Measurements from ENCODE around the gene E2F6.

E2F6 gene

GRCh38 chr2:11416931-11417330, 49.0 kb downstream of the E2F6 start:
- no peak overlapping the region for H3K4me3 ChIP-seq (ENCODE audit: low read depth, low read length)
- TF ChIP-seq CTCF (IDR thresholded peaks at IDR 0.05; ENCODE audit: borderline replicate concordance, insufficient read depth, low read depth, low read length), result no peak

GRCh38 chr2:11416186-11416585, 49.8 kb downstream of the E2F6 start:
- TF ChIP-seq CTCF (IDR thresholded peaks at IDR 0.05; ENCODE audit: borderline replicate concordance, insufficient read depth, low read depth, low read length), result no peak
- H3K4me3 ChIP-seq (ENCODE audit: low read depth, low read length), result no peak overlapping the region

GRCh38 chr2:11414372-11415124, 51.4 kb downstream of the E2F6 start:
- no peak for TF ChIP-seq CTCF (IDR thresholded peaks at IDR 0.05; ENCODE audit: borderline replicate concordance, insufficient read depth, low read depth, low read length)
- no peak overlapping the region for H3K4me3 ChIP-seq (ENCODE audit: low read depth, low read length)

GRCh38 chr2:11412449-11412810, 53.5 kb downstream of the E2F6 start:
- TF ChIP-seq CTCF (IDR thresholded peaks at IDR 0.05; ENCODE audit: borderline replicate concordance, insufficient read depth, low read depth, low read length), result no peak
- H3K4me3 ChIP-seq (ENCODE audit: low read depth, low read length), result no peak overlapping the region

GRCh38 chr2:11411768-11412448, 54.1 kb downstream of the E2F6 start:
- H3K4me3 ChIP-seq (ENCODE audit: low read depth, low read length), result no peak overlapping the region
- peak; percentile 61; the same call in 1 of the 2 replicates for TF ChIP-seq CTCF (IDR thresholded peaks at IDR 0.05; ENCODE audit: borderline replicate concordance, insufficient read depth, low read depth, low read length)

- no peak overlapping the region for H3K4me3 ChIP-seq (ENCODE audit: low read depth, low read length)
- TF ChIP-seq CTCF (IDR thresholded peaks at IDR 0.05; ENCODE audit: borderline replicate concordance, insufficient read depth, low read depth, low read length), result no peak
Measured at GRCh38 chr2:11411244-11411643, 54.7 kb downstream of the E2F6 start.

- H3K4me3 ChIP-seq (ENCODE audit: low read depth, low read length), result no peak overlapping the region
- TF ChIP-seq CTCF (IDR thresholded peaks at IDR 0.05; ENCODE audit: borderline replicate concordance, insufficient read depth, low read depth, low read length), result no peak
Measured at GRCh38 chr2:11410101-11410500, 55.9 kb downstream of the E2F6 start.
